Erythroblast (primary cell): ENCODE measurements around the gene MAST4.

ENCODE experiments used
- DNase-seq, 2 experiments: peaks; one replicate each; lab custom pipeline; 2025; lab: John Stamatoyannopoulos, UW
- GATA1 ChIP-seq: IDR thresholded peaks from 2 replicates; pipeline ENCODE4 v1.6.1; 2011; ENCODE audit warnings: low read depth, mild to moderate bottlenecking, control low read depth, low read length, moderate library complexity
- POLR2A ChIP-seq: IDR thresholded peaks from 2 replicates; pipeline ENCODE4 v1.6.1; 2011; ENCODE audit warnings: mild to moderate bottlenecking, low read length

Gene MAST4

GRCh38 chr5:66848749-66849641, 252.8 kb downstream of the MAST4 start:
- DNase-seq: no peak
- TF ChIP-seq POLR2A (no peak), GATA1 (no peak)

GRCh38 chr5:66849803-66850202, 253.6 kb downstream of the MAST4 start:
- no peak for TF ChIP-seq POLR2A
- no peak for TF ChIP-seq GATA1
- DNase-seq: no peak

- TF ChIP-seq GATA1 (no peak), POLR2A (no peak)
- DNase-seq: no peak
Observed at GRCh38 chr5:66850354-66851075, 254.3 kb downstream of the MAST4 start.

GRCh38 chr5:66851306-66851705, 255.1 kb downstream of the MAST4 start:
- DNase-seq: no peak
- TF ChIP-seq GATA1 (no peak), POLR2A (no peak)

- DNase-seq: no peak
- TF ChIP-seq GATA1 (no peak), POLR2A (no peak)
Observed at GRCh38 chr5:66854416-66854815, 258.2 kb downstream of the MAST4 start.

- peak in 1 of 2 experiments; percentile 43 for DNase-seq
- no peak for TF ChIP-seq GATA1
- TF ChIP-seq POLR2A: no peak
Observed at GRCh38 chr5:66856041-66856805, 260.0 kb downstream of the MAST4 start.

GRCh38 chr5:66859526-66859925, 263.3 kb downstream of the MAST4 start:
- TF ChIP-seq POLR2A (no peak), GATA1 (no peak)

GRCh38 chr5:66860199-66860975, 264.2 kb downstream of the MAST4 start:
- TF ChIP-seq GATA1: no peak
- no peak for DNase-seq

More at GRCh38 chr5:66859526-66859925, 263.3 kb downstream of the MAST4 start:
- DNase-seq: no peak

- TF ChIP-seq POLR2A (no peak), GATA1 (no peak)
- no peak for DNase-seq
Observed at GRCh38 chr5:66861402-66861801, 265.2 kb downstream of the MAST4 start.

- TF ChIP-seq GATA1: no peak
- no peak for DNase-seq
Observed at GRCh38 chr5:66862020-66862419, 265.8 kb downstream of the MAST4 start.

GRCh38 chr5:66863243-66864170, 267.3 kb downstream of the MAST4 start:
- DNase-seq: no peak
- TF ChIP-seq GATA1 (no peak), POLR2A (no peak)
